Prostate gland (tissue), 2 donors: Measurements from ENCODE around the gene EP400.

Source experiments
- CTCF ChIP-seq, 4 experiments: fragments of 200-600 bp in 2 of 4; fragments of 450-650 bp in 2 of 4; sonication (generic) in 2 of 4; IDR thresholded peaks; 1 replicate in 3 of 4; 2 replicates in 1 of 4; pipeline ENCODE4 v1.5.1; 2016 to 2019; ENCODE audit warnings: antibody characterized with exemption in 4 of 4, mild to moderate bottlenecking in 2 of 4, moderate library complexity in 2 of 4
- POLR2A ChIP-seq: fragments of 450-650 bp; IDR thresholded peaks from one replicate; pipeline ENCODE4 v1.6.1; 2016; ENCODE audit warnings: antibody characterized with exemption, mild to moderate bottlenecking
- POLR2AphosphoS5 ChIP-seq: sonication (generic); formaldehyde crosslinking; IDR thresholded peaks from one replicate; pipeline ENCODE4 v1.6.1; 2017; ENCODE audit warnings: antibody characterized with exemption

DNA sequence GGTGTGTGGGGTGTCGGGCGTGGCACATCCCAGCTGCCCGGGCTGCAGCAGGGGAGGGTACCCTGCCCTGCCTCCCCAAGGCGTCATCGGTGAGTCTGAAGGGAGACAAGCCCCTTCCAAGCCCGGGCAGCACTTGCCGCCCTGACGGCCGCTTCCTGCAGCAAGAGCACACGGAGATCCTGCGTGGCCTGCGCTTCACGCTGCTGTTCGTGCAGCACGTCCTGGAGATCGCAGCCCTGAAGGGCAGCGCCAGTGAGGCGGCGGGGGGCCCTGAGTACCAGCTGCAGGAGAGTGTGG lies 30.7 kb upstream of the EP400 start:
- TF ChIP-seq CTCF (IDR thresholded peaks at IDR 0.05) (no peak), POLR2A (no peak), POLR2AphosphoS5 (no peak)
